GM18909 (cell line): ENCODE measurements around the gene SPG11.
"Not testable (repeated sequence)": the region's sequence is repeated elsewhere in the genome, so short reads cannot be mapped to it uniquely, and the experiment has no call there.

ENCODE experiments used
- ATAC-seq: cut with Tn5 transposase; IDR thresholded peaks from one replicate; pipeline ENCODE4 v1.9.1; 2021; ENCODE audit warnings: mild to moderate bottlenecking; ENCODE audit not compliant: unreplicated experiment, poor library complexity

The SPG11 gene

DNA sequence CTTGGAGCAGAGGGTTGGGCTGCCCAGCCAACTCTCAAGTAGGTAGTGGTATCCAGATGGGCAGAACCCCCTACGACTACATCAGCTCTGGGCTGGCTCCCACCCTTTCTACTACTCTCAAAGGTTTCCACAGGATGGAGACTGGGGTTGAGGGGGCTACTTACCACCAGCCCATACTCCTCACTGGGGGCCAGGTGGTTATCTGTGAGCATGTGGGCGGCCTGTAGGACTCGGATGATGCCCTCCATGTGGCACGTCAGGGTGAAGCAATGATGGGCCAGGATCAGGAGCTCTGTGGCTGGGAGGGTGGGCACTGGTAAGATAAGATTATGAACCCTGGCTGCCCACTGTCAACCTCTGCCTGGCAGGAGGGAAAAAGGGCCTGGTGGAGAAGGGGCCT, 93.1 kb downstream of the SPG11 start:
- no peak for ATAC-seq

GRCh38 chr15:44569316-44569715, 94.1 kb downstream of the SPG11 start:
- no peak for ATAC-seq

DNA sequence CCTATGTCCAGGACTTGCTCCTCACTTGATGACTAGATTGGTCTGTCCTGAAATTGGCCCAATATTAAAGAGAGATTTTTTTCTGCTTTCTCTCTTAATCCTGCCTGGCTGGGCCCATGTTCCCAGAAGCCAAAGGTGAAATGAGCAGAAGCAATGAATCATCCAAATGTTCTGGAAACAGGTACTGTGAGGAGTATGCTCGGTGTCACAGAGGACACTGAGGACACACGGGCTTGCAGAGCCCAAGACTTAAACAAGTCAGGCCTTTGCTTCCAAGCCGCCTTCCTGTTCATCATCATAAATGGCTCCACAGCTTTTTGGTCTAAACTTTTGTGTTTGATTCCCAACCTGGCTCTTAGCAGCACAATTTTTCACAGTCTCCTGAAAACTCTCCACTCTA, 95.1 kb downstream of the SPG11 start:
- ATAC-seq, result no peak

- no peak for ATAC-seq
These were observed 97.3 kb downstream of the SPG11 start for GRCh38 chr15:44566155-44566540.

DNA sequence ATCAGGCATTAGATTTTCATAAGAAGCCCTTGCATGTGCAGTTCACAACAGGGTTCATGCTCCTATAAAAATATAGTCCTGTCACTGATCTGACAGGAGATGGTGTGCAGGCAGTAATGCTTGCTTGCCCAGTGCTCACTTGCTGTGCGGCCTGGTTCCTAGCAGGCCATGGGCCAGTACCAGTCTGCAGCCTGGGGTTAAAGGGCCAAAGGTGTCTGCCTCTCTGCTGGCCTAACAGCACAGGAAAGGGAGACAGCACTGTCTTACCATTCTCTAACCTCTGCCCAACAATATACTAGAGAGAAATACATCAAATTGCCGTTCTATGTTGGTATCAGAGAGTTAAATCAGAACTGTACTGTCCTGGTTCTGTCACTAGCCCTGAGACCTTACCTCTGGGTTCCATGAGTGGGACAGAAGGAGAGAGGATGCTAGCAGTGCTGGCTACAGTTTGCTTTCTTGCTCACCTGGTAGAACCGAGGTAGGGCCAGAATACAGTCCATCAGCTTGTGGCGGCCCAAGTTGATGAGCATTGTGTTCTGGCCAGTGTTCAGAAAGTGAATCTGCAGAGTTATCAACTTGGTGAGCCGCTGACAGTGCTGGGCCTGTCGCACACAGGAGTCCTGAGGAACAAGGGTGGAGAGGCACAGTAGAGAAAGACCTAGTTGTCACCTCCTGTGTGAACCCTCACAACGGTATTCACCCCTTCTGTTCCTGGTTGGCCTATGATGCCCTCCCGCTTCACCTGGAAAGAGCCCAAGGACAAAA, 97.9 kb downstream of the SPG11 start:
- ATAC-seq, result no peak

DNA sequence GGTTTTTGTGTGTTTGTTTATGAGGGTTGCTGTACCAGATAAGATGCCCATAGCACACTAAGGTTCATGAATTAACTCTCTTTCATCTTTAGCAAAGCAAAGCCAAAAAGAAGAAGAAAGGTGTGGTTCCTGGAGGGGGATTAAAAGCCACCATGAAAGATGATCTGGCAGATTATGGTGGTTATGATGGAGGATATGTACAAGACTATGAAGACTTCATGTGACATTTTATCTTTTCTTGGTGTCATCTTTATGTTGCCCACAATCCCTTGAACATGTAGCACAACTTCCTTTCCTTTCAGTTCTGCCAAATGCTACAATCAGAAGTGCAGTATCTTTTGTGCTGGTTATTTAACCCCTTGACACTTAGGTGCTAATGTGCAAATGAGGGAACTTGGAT, 102.5 kb downstream of the SPG11 start:
- ATAC-seq, result not testable (repeated sequence)

DNA sequence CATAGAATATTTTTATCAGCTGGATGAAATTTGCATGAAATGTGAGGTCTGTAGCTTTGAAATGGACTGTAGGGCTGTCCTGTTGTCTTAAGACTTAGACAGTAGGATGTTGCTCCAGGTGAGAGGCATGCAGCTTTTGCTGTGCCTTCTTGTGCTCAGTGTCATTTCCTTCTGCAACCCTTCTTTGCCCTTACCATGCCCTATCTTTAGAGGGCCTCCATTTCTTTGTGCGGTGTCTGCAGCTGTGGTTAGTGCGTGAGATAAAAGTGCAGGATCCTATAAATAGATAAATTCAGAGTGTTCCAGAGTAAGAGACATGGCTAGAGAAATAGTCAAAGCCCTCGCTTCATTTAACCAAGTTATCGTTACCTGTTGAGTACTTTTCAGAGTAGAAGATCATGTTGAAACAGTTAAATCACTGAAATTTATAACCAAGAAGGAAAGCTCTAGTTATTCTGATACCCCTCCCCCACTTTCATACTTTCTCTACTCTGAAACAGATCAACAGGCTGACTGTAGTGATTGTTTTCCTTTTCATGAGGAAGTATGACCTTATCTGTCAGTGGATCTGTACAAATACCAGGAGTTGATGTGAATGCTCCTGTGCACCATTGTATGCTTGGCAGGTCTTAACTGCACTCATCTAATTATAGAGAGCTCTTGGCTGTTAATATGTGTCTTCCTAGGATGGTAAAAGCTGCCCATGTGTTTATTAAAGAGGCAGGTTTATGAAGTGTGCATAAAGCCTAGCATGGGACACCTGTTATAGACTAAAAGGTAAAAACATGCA, 108.3 kb downstream of the SPG11 start:
- no peak for ATAC-seq

- no peak for ATAC-seq
These were observed 112.7 kb downstream of the SPG11 start for GRCh38 chr15:44550734-44551133.

DNA sequence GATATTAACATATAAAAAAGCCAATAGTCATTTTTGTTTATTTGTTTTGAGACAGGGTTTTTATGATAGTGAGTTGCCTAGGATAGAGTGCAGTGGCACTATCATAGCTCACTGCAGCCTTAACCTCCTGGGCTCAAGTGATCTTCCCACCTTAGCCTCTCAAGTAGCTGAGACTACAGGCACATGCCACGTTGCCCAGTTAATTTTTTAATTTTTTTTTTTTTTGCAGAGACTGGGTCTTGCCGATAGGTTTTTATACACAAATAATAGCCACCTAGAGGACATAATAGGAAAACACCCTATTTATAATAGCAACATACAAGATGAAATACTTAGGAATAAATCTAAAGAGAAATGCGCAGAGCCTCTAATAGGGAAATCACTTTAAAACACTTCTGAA, 113.2 kb downstream of the SPG11 start:
- ATAC-seq, result no peak

DNA sequence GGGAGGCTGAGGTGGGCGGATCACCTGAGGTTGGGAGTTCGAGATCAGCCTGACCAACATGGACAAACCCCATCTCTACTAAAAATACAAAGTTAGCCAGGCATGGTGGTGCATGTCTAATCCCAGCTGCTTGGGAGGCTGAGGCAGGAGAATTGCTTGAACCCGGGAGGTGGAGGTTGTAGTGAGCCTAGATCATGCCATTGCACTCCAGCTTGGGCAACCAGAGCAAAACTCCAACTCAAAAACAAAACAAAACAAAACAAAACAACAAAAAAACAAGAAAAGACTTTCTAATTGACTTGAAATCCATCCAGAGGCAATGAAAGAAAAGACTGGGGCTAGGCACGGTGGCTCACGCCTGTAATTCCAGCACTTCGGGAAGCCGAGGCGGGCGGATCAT, 114.3 kb downstream of the SPG11 start:
- ATAC-seq, result not testable (repeated sequence)

- ATAC-seq, result peak; percentile 65
These were observed 117.3 kb downstream of the SPG11 start for GRCh38 chr15:44545913-44546802.

GRCh38 chr15:44544745-44545144, 118.7 kb downstream of the SPG11 start:
- ATAC-seq, result not testable (repeated sequence)

GRCh38 chr15:44542596-44542995, 120.9 kb downstream of the SPG11 start:
- ATAC-seq, result no peak

GRCh38 chr15:44541282-44541958, 122.0 kb downstream of the SPG11 start:
- ATAC-seq, result no peak

GRCh38 chr15:44537735-44538240, 125.7 kb downstream of the SPG11 start:
- ATAC-seq, result no peak

- ATAC-seq, result peak; percentile 88
These were observed 126.3 kb downstream of the SPG11 start, which contains the start of gene EIF3J for GRCh38 chr15:44536962-44537734. Gene EIF3J, plus strand, starts transcription at chr15:44537147. Its CDS starts 48 bp downstream, at chr15:44537195.

DNA sequence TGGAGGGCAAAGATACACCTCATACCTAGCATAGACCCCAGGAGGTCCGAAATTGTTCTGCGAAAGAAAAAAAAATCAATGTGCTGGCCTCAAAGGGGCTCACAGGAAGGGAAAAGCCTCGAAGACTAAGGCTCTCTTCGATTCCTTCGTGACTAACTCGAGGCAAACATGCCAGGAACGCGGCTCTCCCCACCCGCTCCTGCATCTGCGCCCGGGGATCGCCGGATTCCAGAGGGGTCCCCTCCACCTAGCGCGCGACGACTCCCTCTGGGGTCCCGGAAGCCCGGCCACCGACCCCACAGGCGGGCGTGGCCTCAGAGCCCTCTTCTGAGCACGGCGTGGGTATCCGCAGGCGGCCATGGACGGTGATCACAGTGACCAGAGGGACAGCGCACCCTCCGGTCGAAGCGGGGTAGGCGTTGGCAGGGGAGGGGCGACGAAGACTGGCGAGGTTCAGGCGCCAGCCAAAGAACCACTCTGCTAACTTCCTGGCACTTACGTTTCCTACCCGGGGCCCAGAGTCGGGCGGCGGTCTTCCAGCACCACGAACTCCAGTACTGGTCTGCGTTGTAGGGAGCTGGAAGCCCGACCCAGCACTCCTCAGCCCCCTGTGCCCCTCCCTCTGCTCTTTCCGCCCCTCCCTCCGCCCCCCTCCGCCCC, 127.0 kb downstream of the SPG11 start:
- ATAC-seq, result peak; percentile 72

- no peak for ATAC-seq
These were observed 127.8 kb downstream of the SPG11 start for GRCh38 chr15:44535523-44536301.
